MG63 (cell line): Measurements from ENCODE around the gene PRKCE. TPM values are rescaled to one million over a fixed set of nuclear protein-coding genes. Genes with fewer than 3 reads are reported as not detected.

ENCODE experiments used
- DNase-seq: peaks from one replicate; pipeline ENCODE4 v3.0.0-alpha.2; 2020
- H3K27me3 ChIP-seq: fragments of 250-450 bp; sonication (Bioruptor Pico); 2 replicates; pipeline ENCODE4 v1.5.1; 2020; ENCODE audit warnings: mild to moderate bottlenecking, moderate library complexity
- H3K36me3 ChIP-seq: fragments of 250-450 bp; sonication (Bioruptor Pico); 2 replicates; pipeline ENCODE4 v1.5.1; 2020; ENCODE audit warnings: mild to moderate bottlenecking, moderate library complexity
- H3K4me3 ChIP-seq: fragments of 250-450 bp; sonication (Bioruptor Pico); 2 replicates; pipeline ENCODE4 v1.5.1; 2020; ENCODE audit warnings: mild to moderate bottlenecking, moderate library complexity
- H3K9me3 ChIP-seq: fragments of 250-450 bp; sonication (Bioruptor Pico); 2 replicates; pipeline ENCODE4 v1.5.1; 2020; ENCODE audit warnings: mild to moderate bottlenecking, moderate library complexity
- total RNA-seq: library from RNA; depleted of rRNA; stranded (reverse); fragments of >200 nt; shearing (Covaris generic); gene quantifications from 2 replicates; pipeline ENCODE4 v1.2.3, GENCODE V29; 2014; ENCODE audit warnings: low replicate concordance

Gene PRKCE
- total RNA-seq, 1 experiment from 2014 or later: 16.9 TPM

- no peak overlapping the region for H3K4me3 ChIP-seq
- no peak for DNase-seq
These were observed 134.8 kb downstream of the PRKCE start for GRCh38 chr2:45786030-45786835.

GRCh38 chr2:45786836-45787357 is 135.4 kb downstream of the PRKCE start:
- no peak overlapping the region for H3K4me3 ChIP-seq
- no peak for DNase-seq
- no peaks in the 10 kb centered on the region for H3K27me3 ChIP-seq
- no peaks in the 10 kb centered on the region for H3K9me3 ChIP-seq
- H3K36me3 ChIP-seq: no peaks in the 10 kb centered on the region

More at GRCh38 chr2:45786030-45786835, 134.8 kb downstream of the PRKCE start:
- Histone ChIP-seq H3K27me3 (no peaks in the 10 kb centered on the region), H3K9me3 (no peaks in the 10 kb centered on the region), H3K36me3 (no peaks in the 10 kb centered on the region)

- DNase-seq: no peak
- H3K27me3 ChIP-seq: no peaks in the 10 kb centered on the region
- no peak overlapping the region for H3K4me3 ChIP-seq
- H3K36me3 ChIP-seq: no peaks in the 10 kb centered on the region
- H3K9me3 ChIP-seq: no peaks in the 10 kb centered on the region
These were observed 136.9 kb downstream of the PRKCE start for GRCh38 chr2:45788401-45788800.

GRCh38 chr2:45789317-45789716 is 137.8 kb downstream of the PRKCE start:
- Histone ChIP-seq H3K36me3 (no peaks in the 10 kb centered on the region), H3K9me3 (no peaks in the 10 kb centered on the region), H3K27me3 (no peaks in the 10 kb centered on the region), H3K4me3 (no peak overlapping the region)
- DNase-seq: no peak

- H3K4me3 ChIP-seq: no peak overlapping the region
- no peak for DNase-seq
- H3K9me3 ChIP-seq: no peaks in the 10 kb centered on the region
- no peaks in the 10 kb centered on the region for H3K36me3 ChIP-seq
- no peaks in the 10 kb centered on the region for H3K27me3 ChIP-seq
These were observed 138.7 kb downstream of the PRKCE start for GRCh38 chr2:45789961-45790723.

- H3K27me3 ChIP-seq: no peaks in the 10 kb centered on the region
- no peaks in the 10 kb centered on the region for H3K9me3 ChIP-seq
- H3K36me3 ChIP-seq: no peaks in the 10 kb centered on the region
- no peak for DNase-seq
- H3K4me3 ChIP-seq: no peak overlapping the region
These were observed 142.0 kb downstream of the PRKCE start for GRCh38 chr2:45793305-45793962.

- no peaks in the 10 kb centered on the region for H3K27me3 ChIP-seq
- H3K4me3 ChIP-seq: no peak overlapping the region
- no peak for DNase-seq
- H3K9me3 ChIP-seq: no peaks in the 10 kb centered on the region
- H3K36me3 ChIP-seq: no peaks in the 10 kb centered on the region
These were observed 142.7 kb downstream of the PRKCE start for GRCh38 chr2:45794134-45794617.

- no peaks in the 10 kb centered on the region for H3K36me3 ChIP-seq
- H3K27me3 ChIP-seq: no peaks in the 10 kb centered on the region
- no peaks in the 10 kb centered on the region for H3K9me3 ChIP-seq
- no peak for DNase-seq
- no peak overlapping the region for H3K4me3 ChIP-seq
These were observed 145.0 kb downstream of the PRKCE start for GRCh38 chr2:45796500-45796899.

GRCh38 chr2:45797451-45798230 is 146.2 kb downstream of the PRKCE start:
- H3K9me3 ChIP-seq: no peaks in the 10 kb centered on the region
- no peaks in the 10 kb centered on the region for H3K27me3 ChIP-seq
- H3K4me3 ChIP-seq: no peak overlapping the region
- peak; percentile 58 for DNase-seq
- no peaks in the 10 kb centered on the region for H3K36me3 ChIP-seq

GRCh38 chr2:45799679-45800381 is 148.4 kb downstream of the PRKCE start:
- H3K27me3 ChIP-seq: no peaks in the 10 kb centered on the region
- H3K36me3 ChIP-seq: no peaks in the 10 kb centered on the region
- no peak for DNase-seq
- no peaks in the 10 kb centered on the region for H3K9me3 ChIP-seq
- H3K4me3 ChIP-seq: no peak overlapping the region

GRCh38 chr2:45802499-45803138 is 151.1 kb downstream of the PRKCE start:
- H3K27me3 ChIP-seq: no peaks in the 10 kb centered on the region
- DNase-seq: no peak
- no peaks in the 10 kb centered on the region for H3K9me3 ChIP-seq
- no peak overlapping the region for H3K4me3 ChIP-seq
- H3K36me3 ChIP-seq: no peaks in the 10 kb centered on the region

GRCh38 chr2:45804987-45805755 is 153.7 kb downstream of the PRKCE start:
- Histone ChIP-seq H3K4me3 (no peak overlapping the region), H3K36me3 (no peaks in the 10 kb centered on the region), H3K27me3 (no peaks in the 10 kb centered on the region), H3K9me3 (no peaks in the 10 kb centered on the region)
- no peak for DNase-seq

GRCh38 chr2:45806563-45807358 is 155.3 kb downstream of the PRKCE start:
- no peak for DNase-seq
- no peaks in the 10 kb centered on the region for H3K36me3 ChIP-seq

GRCh38 chr2:45808294-45808800 is 156.9 kb downstream of the PRKCE start:
- no peak for DNase-seq
- Histone ChIP-seq H3K36me3 (no peaks in the 10 kb centered on the region), H3K27me3 (no peaks in the 10 kb centered on the region), H3K9me3 (no peaks in the 10 kb centered on the region), H3K4me3 (no peak overlapping the region)

More at GRCh38 chr2:45806563-45807358, 155.3 kb downstream of the PRKCE start:
- H3K27me3 ChIP-seq: no peaks in the 10 kb centered on the region
- H3K4me3 ChIP-seq: no peak overlapping the region
- no peaks in the 10 kb centered on the region for H3K9me3 ChIP-seq
